HG03439 (cell line): ENCODE data around the gene SERPINE1.
"Not testable (repeated sequence)": the region's sequence is repeated elsewhere in the genome, so short reads cannot be mapped to it uniquely, and the experiment has no call there.

Experiments used
- ATAC-seq: cut with Tn5 transposase; IDR thresholded peaks from one replicate; pipeline ENCODE4 v1.9.1; 2021; ENCODE audit warnings: mild to moderate bottlenecking, moderate library complexity; ENCODE audit not compliant: unreplicated experiment

Gene SERPINE1

GRCh38 chr7:101121991-101122932, 4.6 kb upstream of the SERPINE1 start:
- no peak for ATAC-seq

GRCh38 chr7:101122933-101123702, 3.8 kb upstream of the SERPINE1 start:
- ATAC-seq, result no peak

GRCh38 chr7:101123703-101124068, 3.2 kb upstream of the SERPINE1 start:
- no peak for ATAC-seq

- ATAC-seq, result no peak
These were observed 2.4 kb upstream of the SERPINE1 start for GRCh38 chr7:101124376-101125056.

- ATAC-seq, result no peak
These were observed 784 bp upstream of the SERPINE1 start for GRCh38 chr7:101125989-101126650.

GRCh38 chr7:101127460-101128039, 646 bp downstream of the SERPINE1 start:
- ATAC-seq, result no peak

- ATAC-seq, result no peak
These were observed 1.3 kb downstream of the SERPINE1 start for GRCh38 chr7:101128040-101128834.

- ATAC-seq, result no peak
These were observed 2.8 kb downstream of the SERPINE1 start for GRCh38 chr7:101129603-101130117.

GRCh38 chr7:101132626-101133600, 6.0 kb downstream of the SERPINE1 start:
- not testable (repeated sequence) for ATAC-seq

GRCh38 chr7:101133621-101134398, 6.9 kb downstream of the SERPINE1 start:
- ATAC-seq, result no peak

- ATAC-seq, result no peak
These were observed 7.6 kb downstream of the SERPINE1 start for GRCh38 chr7:101134399-101134980.

GRCh38 chr7:101137651-101138212, 10.8 kb downstream of the SERPINE1 start:
- peak; percentile 16 for ATAC-seq

- ATAC-seq, result peak; percentile 69
These were observed 11.4 kb downstream of the SERPINE1 start for GRCh38 chr7:101138213-101138870.

- no peak for ATAC-seq
These were observed 13.4 kb downstream of the SERPINE1 start for GRCh38 chr7:101140339-101140699.

GRCh38 chr7:101140746-101141382, 14.0 kb downstream of the SERPINE1 start:
- no peak for ATAC-seq
